Esophagus muscularis mucosa (tissue), 4 donors: ENCODE data around the gene TNKS2.

ENCODE experiments used
- EP300 ChIP-seq: sonication (generic); formaldehyde crosslinking; IDR thresholded peaks from one replicate; pipeline ENCODE4 v1.6.1; 2017; ENCODE audit warnings: antibody characterized with exemption
- POLR2A ChIP-seq: fragments of 450-650 bp; IDR thresholded peaks from one replicate; pipeline ENCODE4 v1.6.1; 2017; ENCODE audit warnings: antibody characterized with exemption, moderate library complexity, mild to moderate bottlenecking, low read depth
- POLR2AphosphoS5 ChIP-seq, 2 donors: sonication (generic); formaldehyde crosslinking; IDR thresholded peaks; one replicate each; pipeline ENCODE4 v1.6.1; 2017; ENCODE audit warnings: antibody characterized with exemption in 2 of 2
- TF ChIP-seq, protein P1 (sequence below), 3 experiments: fragments of 200-600 bp in 2 of 3; fragments of 450-650 bp in 1 of 3; sonication (generic) in 2 of 3; IDR thresholded peaks; one replicate each; pipeline ENCODE4 v1.5.1; 2017 to 2019; ENCODE audit warnings: antibody characterized with exemption in 3 of 3, mild to moderate bottlenecking in 2 of 3, moderate library complexity in 1 of 3

DNA sequence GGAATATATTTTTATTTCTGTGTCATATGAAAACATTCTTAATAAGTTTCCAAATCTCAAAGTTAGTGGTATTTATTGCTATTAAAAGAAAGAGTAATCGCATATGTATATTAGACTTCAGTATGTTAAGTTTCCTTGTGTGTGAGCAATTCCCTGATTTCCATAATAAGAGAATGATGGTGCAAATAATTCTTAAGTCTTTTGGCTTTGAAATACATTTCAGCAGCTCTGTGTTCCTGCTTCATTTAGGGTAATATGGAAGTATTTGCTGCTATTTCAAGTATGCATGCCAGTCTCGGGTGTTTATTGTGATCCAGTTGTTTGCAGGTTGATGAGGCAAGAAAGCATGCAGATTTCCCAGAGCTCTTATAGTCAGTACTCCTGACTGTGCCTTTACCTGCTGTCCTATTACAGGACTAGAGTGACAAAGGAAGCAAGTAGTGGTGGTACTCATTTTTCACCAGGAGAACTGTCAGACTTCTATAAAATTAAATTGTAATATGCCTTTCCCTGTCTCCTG, 67.4 kb downstream of the TNKS2 start:
- TF ChIP-seq, protein P1, sequence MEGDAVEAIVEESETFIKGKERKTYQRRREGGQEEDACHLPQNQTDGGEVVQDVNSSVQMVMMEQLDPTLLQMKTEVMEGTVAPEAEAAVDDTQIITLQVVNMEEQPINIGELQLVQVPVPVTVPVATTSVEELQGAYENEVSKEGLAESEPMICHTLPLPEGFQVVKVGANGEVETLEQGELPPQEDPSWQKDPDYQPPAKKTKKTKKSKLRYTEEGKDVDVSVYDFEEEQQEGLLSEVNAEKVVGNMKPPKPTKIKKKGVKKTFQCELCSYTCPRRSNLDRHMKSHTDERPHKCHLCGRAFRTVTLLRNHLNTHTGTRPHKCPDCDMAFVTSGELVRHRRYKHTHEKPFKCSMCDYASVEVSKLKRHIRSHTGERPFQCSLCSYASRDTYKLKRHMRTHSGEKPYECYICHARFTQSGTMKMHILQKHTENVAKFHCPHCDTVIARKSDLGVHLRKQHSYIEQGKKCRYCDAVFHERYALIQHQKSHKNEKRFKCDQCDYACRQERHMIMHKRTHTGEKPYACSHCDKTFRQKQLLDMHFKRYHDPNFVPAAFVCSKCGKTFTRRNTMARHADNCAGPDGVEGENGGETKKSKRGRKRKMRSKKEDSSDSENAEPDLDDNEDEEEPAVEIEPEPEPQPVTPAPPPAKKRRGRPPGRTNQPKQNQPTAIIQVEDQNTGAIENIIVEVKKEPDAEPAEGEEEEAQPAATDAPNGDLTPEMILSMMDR (IDR thresholded peaks at IDR 0.05) = no peak
- TF ChIP-seq POLR2AphosphoS5 (IDR thresholded peaks at IDR 0.05) (no peak), EP300 (no peak), POLR2A (no peak)
